Measurements from ENCODE around the gene PPIP5K1.

DNA sequence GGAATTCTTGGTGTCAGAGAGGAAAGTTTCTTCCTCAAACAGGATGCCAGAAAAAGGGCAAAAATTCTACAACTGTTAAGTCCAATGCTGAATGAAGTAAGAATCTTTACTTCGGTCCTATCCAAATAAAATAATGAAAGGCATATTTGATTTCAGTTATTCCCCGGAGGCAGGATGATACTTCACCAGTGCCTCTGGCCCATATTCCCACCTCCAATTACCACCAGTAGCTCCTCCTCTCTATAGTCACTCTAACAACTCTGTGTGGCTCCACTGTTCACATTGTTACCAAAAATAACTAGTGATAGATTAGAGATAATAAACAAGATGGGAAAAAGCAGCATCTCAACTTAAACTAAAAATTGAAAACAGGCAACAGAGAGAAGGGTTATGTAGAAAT, 51.9 kb downstream of the PPIP5K1 start:
- TF ChIP-seq, protein P1, sequence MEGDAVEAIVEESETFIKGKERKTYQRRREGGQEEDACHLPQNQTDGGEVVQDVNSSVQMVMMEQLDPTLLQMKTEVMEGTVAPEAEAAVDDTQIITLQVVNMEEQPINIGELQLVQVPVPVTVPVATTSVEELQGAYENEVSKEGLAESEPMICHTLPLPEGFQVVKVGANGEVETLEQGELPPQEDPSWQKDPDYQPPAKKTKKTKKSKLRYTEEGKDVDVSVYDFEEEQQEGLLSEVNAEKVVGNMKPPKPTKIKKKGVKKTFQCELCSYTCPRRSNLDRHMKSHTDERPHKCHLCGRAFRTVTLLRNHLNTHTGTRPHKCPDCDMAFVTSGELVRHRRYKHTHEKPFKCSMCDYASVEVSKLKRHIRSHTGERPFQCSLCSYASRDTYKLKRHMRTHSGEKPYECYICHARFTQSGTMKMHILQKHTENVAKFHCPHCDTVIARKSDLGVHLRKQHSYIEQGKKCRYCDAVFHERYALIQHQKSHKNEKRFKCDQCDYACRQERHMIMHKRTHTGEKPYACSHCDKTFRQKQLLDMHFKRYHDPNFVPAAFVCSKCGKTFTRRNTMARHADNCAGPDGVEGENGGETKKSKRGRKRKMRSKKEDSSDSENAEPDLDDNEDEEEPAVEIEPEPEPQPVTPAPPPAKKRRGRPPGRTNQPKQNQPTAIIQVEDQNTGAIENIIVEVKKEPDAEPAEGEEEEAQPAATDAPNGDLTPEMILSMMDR (conservative IDR thresholded peaks at IDR 0.05; ENCODE audit: low read length) = no peak
- TF ChIP-seq EZH2phosphoT487 (IDR thresholded peaks at IDR 0.05; ENCODE audit: borderline replicate concordance, low read depth, low read length) = no peak
